Activated T-helper 2 cell treated with anti-CD3 and anti-CD28 coated beads, Interferon-gamma antibody, Interleukin-2, Interleukin-4, amounts not matched to agents 10 μg/mL and 5 μg/mL and 100 μg/mL, durations not matched to agents 14 hours and 24 hours and 36 hours (primary cell): Measurements from ENCODE around the gene APBB1IP. TPM values are rescaled to one million over a fixed set of nuclear protein-coding genes. Genes with fewer than 3 reads are reported as not detected.
A peak's percentile ranks its signal among the peaks of the same experiment; 100 is the strongest.

Experiments
- DNase-seq: peaks from one replicate; pipeline ENCODE4 v3.0.0; 2021; ENCODE audit warnings: low spot score
- H3K27ac Mint-ChIP-seq: one replicate; pipeline ENCODE4 v1.8.0; 2021; ENCODE audit warnings: mixed read lengths
- H3K27me3 Mint-ChIP-seq: one replicate; pipeline ENCODE4 v1.8.0; 2021; ENCODE audit warnings: low read depth, mixed read lengths
- H3K36me3 Mint-ChIP-seq: one replicate; pipeline ENCODE4 v1.8.0; 2021; ENCODE audit warnings: low read depth, mixed read lengths
- H3K4me1 Mint-ChIP-seq: one replicate; pipeline ENCODE4 v1.8.0; 2021; ENCODE audit warnings: low read depth, mixed read lengths
- H3K4me3 Mint-ChIP-seq: one replicate; pipeline ENCODE4 v1.8.0; 2021; ENCODE audit warnings: low read depth, mild to moderate bottlenecking, moderate library complexity, mixed read lengths
- H3K9me3 Mint-ChIP-seq: one replicate; pipeline ENCODE4 v1.8.0; 2021; ENCODE audit warnings: mixed read lengths
- intact Hi-C: fragments of 100-400 bp; cut with micrococcal nuclease; formaldehyde crosslinking; loops from one replicate; pipeline ENCODE4 v1.15.1; 2023
- total RNA-seq: library from RNA; stranded (reverse); gene quantifications from 2 replicates; pipeline ENCODE4 v1.2.3, GENCODE V29; 2022

The APBB1IP gene
- total RNA-seq, 1 donor from 2014 or later, result 47.4 TPM

GRCh38 chr10:26525586-26525985 lies 87.4 kb downstream of the APBB1IP start:
- H3K27me3 Mint-ChIP-seq, result no peaks in the 10 kb centered on the region
- H3K4me1 Mint-ChIP-seq, result peaks cover 3% of the 10 kb centered on the region
- no peak for DNase-seq
- H3K4me3 Mint-ChIP-seq, result no peak overlapping the region
- H3K36me3 Mint-ChIP-seq, result peaks cover 61% of the 10 kb centered on the region
- intact Hi-C loops, result no loop called here
- H3K27ac Mint-ChIP-seq, result peak overlapping the region; percentile 70
- H3K9me3 Mint-ChIP-seq, result no peaks in the 10 kb centered on the region

- peaks cover 3% of the 10 kb centered on the region for H3K4me1 Mint-ChIP-seq
- no peak overlapping the region for H3K4me3 Mint-ChIP-seq
- intact Hi-C loops, result no loop called here
- H3K27me3 Mint-ChIP-seq, result no peaks in the 10 kb centered on the region
- H3K27ac Mint-ChIP-seq, result no peak overlapping the region
- no peaks in the 10 kb centered on the region for H3K9me3 Mint-ChIP-seq
- H3K36me3 Mint-ChIP-seq, result peaks cover 51% of the 10 kb centered on the region
- no peak for DNase-seq
These were observed 88.9 kb downstream of the APBB1IP start for GRCh38 chr10:26527018-26527417.

- no peak overlapping the region for H3K27ac Mint-ChIP-seq
- no peaks in the 10 kb centered on the region for H3K27me3 Mint-ChIP-seq
- no peaks in the 10 kb centered on the region for H3K9me3 Mint-ChIP-seq
- no peak for DNase-seq
- H3K4me1 Mint-ChIP-seq, result peaks cover 3% of the 10 kb centered on the region
- intact Hi-C loops, result no loop called here
- no peak overlapping the region for H3K4me3 Mint-ChIP-seq
- peaks cover 43% of the 10 kb centered on the region for H3K36me3 Mint-ChIP-seq
These were observed 89.9 kb downstream of the APBB1IP start for GRCh38 chr10:26528048-26528447.

- Mint-ChIP-seq H3K27ac (no peak overlapping the region), H3K4me1 (peaks cover 3% of the 10 kb centered on the region), H3K9me3 (no peaks in the 10 kb centered on the region), H3K4me3 (no peak overlapping the region), H3K27me3 (no peaks in the 10 kb centered on the region), H3K36me3 (peaks cover 49% of the 10 kb centered on the region)
- intact Hi-C loops, result no loop called here
- DNase-seq, result no peak
These were observed 90.7 kb downstream of the APBB1IP start for GRCh38 chr10:26528715-26529393.

GRCh38 chr10:26534384-26534783 lies 96.2 kb downstream of the APBB1IP start:
- Mint-ChIP-seq H3K9me3 (no peaks in the 10 kb centered on the region), H3K36me3 (peaks cover 23% of the 10 kb centered on the region), H3K4me1 (no peaks in the 10 kb centered on the region), H3K27me3 (no peaks in the 10 kb centered on the region), H3K4me3 (no peak overlapping the region), H3K27ac (no peak overlapping the region)
- DNase-seq, result no peak
- intact Hi-C loops, result no loop called here

- no peak for DNase-seq
- Mint-ChIP-seq H3K36me3 (peaks cover 52% of the 10 kb centered on the region), H3K27me3 (no peaks in the 10 kb centered on the region), H3K27ac (no peak overlapping the region), H3K4me3 (no peak overlapping the region), H3K9me3 (no peaks in the 10 kb centered on the region), H3K4me1 (peaks cover 26% of the 10 kb centered on the region)
- intact Hi-C loops, result no loop called here
These were observed 102.5 kb downstream of the APBB1IP start for GRCh38 chr10:26540601-26541000.

GRCh38 chr10:26543567-26544306 lies 105.6 kb downstream of the APBB1IP start:
- H3K27me3 Mint-ChIP-seq, result no peaks in the 10 kb centered on the region
- DNase-seq, result no peak
- H3K27ac Mint-ChIP-seq, result peak overlapping the region; percentile 63
- intact Hi-C loops, result no loop called here
- peaks cover 65% of the 10 kb centered on the region for H3K36me3 Mint-ChIP-seq
- peaks cover 26% of the 10 kb centered on the region for H3K4me1 Mint-ChIP-seq
- H3K4me3 Mint-ChIP-seq, result no peak overlapping the region
- peaks cover 4% of the 10 kb centered on the region for H3K9me3 Mint-ChIP-seq

- peaks cover 15% of the 10 kb centered on the region for H3K9me3 Mint-ChIP-seq
- intact Hi-C loops, result no loop called here
- DNase-seq, result no peak
- H3K27me3 Mint-ChIP-seq, result no peaks in the 10 kb centered on the region
- H3K36me3 Mint-ChIP-seq, result peaks cover 77% of the 10 kb centered on the region
- H3K27ac Mint-ChIP-seq, result no peak overlapping the region
- H3K4me3 Mint-ChIP-seq, result no peak overlapping the region
- peaks cover 26% of the 10 kb centered on the region for H3K4me1 Mint-ChIP-seq
These were observed 106.8 kb downstream of the APBB1IP start for GRCh38 chr10:26544932-26545331.

GRCh38 chr10:26550774-26551526 lies 112.8 kb downstream of the APBB1IP start:
- Mint-ChIP-seq H3K9me3 (peaks cover 24% of the 10 kb centered on the region), H3K4me1 (no peaks in the 10 kb centered on the region), H3K4me3 (no peak overlapping the region), H3K27me3 (no peaks in the 10 kb centered on the region), H3K27ac (no peak overlapping the region), H3K36me3 (peaks cover 78% of the 10 kb centered on the region)
- intact Hi-C loops, result no loop called here
- no peak for DNase-seq

- Mint-ChIP-seq H3K27me3 (no peaks in the 10 kb centered on the region), H3K4me3 (no peak overlapping the region), H3K27ac (no peak overlapping the region), H3K9me3 (peaks cover 16% of the 10 kb centered on the region), H3K4me1 (no peaks in the 10 kb centered on the region), H3K36me3 (peaks cover 49% of the 10 kb centered on the region)
- DNase-seq, result no peak
- intact Hi-C loops, result no loop called here
These were observed 116.1 kb downstream of the APBB1IP start for GRCh38 chr10:26554246-26554645.

- no peak for DNase-seq
- intact Hi-C loops, result no loop called here
- H3K27ac Mint-ChIP-seq, result no peak overlapping the region
- peaks cover 44% of the 10 kb centered on the region for H3K36me3 Mint-ChIP-seq
- peaks cover under 1% of the 10 kb centered on the region for H3K9me3 Mint-ChIP-seq
- H3K4me1 Mint-ChIP-seq, result no peaks in the 10 kb centered on the region
- H3K4me3 Mint-ChIP-seq, result no peak overlapping the region
- H3K27me3 Mint-ChIP-seq, result no peaks in the 10 kb centered on the region
These were observed 117.7 kb downstream of the APBB1IP start for GRCh38 chr10:26555719-26556368.

- Mint-ChIP-seq H3K36me3 (peaks cover 42% of the 10 kb centered on the region), H3K4me3 (no peak overlapping the region), H3K9me3 (no peaks in the 10 kb centered on the region), H3K4me1 (no peaks in the 10 kb centered on the region), H3K27me3 (no peaks in the 10 kb centered on the region), H3K27ac (no peak overlapping the region)
- intact Hi-C loops, result loop anchor here (1.0 kb wide), 1 partner anchor 222 kb away; no protein-coding TSS in a partner anchor
- DNase-seq, result peak; percentile 22
These were observed 118.9 kb downstream of the APBB1IP start for GRCh38 chr10:26556748-26557640.
